Stimulated activated CD8-positive, alpha-beta memory T cell treated with anti-CD3 and anti-CD28 coated beads, Interleukin-15, amount 100 ng/mL, for 4 hours (primary cell): ENCODE results near the gene GPR137B.
"Not testable (repeated sequence)": the region's sequence is repeated elsewhere in the genome, so short reads cannot be mapped to it uniquely, and the experiment has no call there.

ENCODE experiments used
- DNase-seq, 2 donors: peaks; one replicate each; pipeline ENCODE4 v3.0.0-alpha.2; 2020; ENCODE audit warnings: low read depth in 2 of 2

Gene GPR137B

GRCh38 chr1:236160540-236161127 is 18.3 kb downstream of the GPR137B start:
- DNase-seq, result no peak

- DNase-seq, result no peak
Measured at GRCh38 chr1:236161230-236161629, 18.9 kb downstream of the GPR137B start.

- not testable (repeated sequence) for DNase-seq
Measured at GRCh38 chr1:236161755-236162154, 19.4 kb downstream of the GPR137B start.

- no peak for DNase-seq
Measured at GRCh38 chr1:236163463-236164153, 21.3 kb downstream of the GPR137B start.

- DNase-seq, result no peak
Measured at GRCh38 chr1:236164273-236164672, 21.9 kb downstream of the GPR137B start.

- no peak for DNase-seq
Measured at GRCh38 chr1:236165238-236165981, 23.1 kb downstream of the GPR137B start.

- no peak for DNase-seq
Measured at GRCh38 chr1:236166041-236166440, 23.7 kb downstream of the GPR137B start.

GRCh38 chr1:236167154-236167553 is 24.8 kb downstream of the GPR137B start:
- no peak for DNase-seq

- DNase-seq, result no peak
Measured at GRCh38 chr1:236167578-236167977, 25.2 kb downstream of the GPR137B start.

GRCh38 chr1:236168716-236169429 is 26.5 kb downstream of the GPR137B start:
- no peak for DNase-seq

GRCh38 chr1:236172041-236172579 is 29.8 kb downstream of the GPR137B start:
- no peak for DNase-seq

GRCh38 chr1:236173174-236173767 is 30.9 kb downstream of the GPR137B start:
- DNase-seq, result no peak

- DNase-seq, result no peak
Measured at GRCh38 chr1:236175642-236176336, 33.5 kb downstream of the GPR137B start.

GRCh38 chr1:236176337-236177336 is 34.3 kb downstream of the GPR137B start:
- DNase-seq, result no peak

GRCh38 chr1:236179634-236180033 is 37.3 kb downstream of the GPR137B start:
- DNase-seq, result no peak

- DNase-seq, result no peak
Measured at GRCh38 chr1:236181059-236181458, 38.7 kb downstream of the GPR137B start.

GRCh38 chr1:236185687-236186086 is 43.3 kb downstream of the GPR137B start:
- no peak for DNase-seq

- not testable (repeated sequence) for DNase-seq
Measured at GRCh38 chr1:236186471-236186870, 44.1 kb downstream of the GPR137B start.

GRCh38 chr1:236188084-236188483 is 45.7 kb downstream of the GPR137B start:
- DNase-seq, result not testable (repeated sequence)

GRCh38 chr1:236193184-236193583 is 50.8 kb downstream of the GPR137B start:
- no peak for DNase-seq
